Measurements from ENCODE around the gene MVB12A. TPM values are rescaled to one million over a fixed set of nuclear protein-coding genes. Genes with fewer than 3 reads are reported as not detected.

MVB12A gene
- total and polyA plus RNA-seq, 2 of the 8 experiments (the other 6 are each of a cell fraction or from before 2014, with no cell fraction given) = 37.9 to 76.6 TPM

GRCh38 chr19:17473041-17473440 lies 53.2 kb downstream of the MVB12A start (continued):
- TF ChIP-seq CHD7 (IDR thresholded peaks at IDR 0.05; ENCODE audit: insufficient replicate concordance, low read length) (no peak), CBX5 (IDR thresholded peaks at IDR 0.05; ENCODE audit: low read depth, low read length) (no peak), SIX5 (IDR thresholded peaks at IDR 0.05; ENCODE audit: low read depth, low read length) (no peak), CEBPB (IDR thresholded peaks at IDR 0.05; ENCODE audit: low read depth, low read length) (no peak), RBBP5 (IDR thresholded peaks at IDR 0.05; ENCODE audit: borderline replicate concordance, low read depth, low read length) (no peak), POLR2AphosphoS5 (IDR thresholded peaks at IDR 0.05; ENCODE audit: low read depth, low read length) (no peak), ATF3 (IDR thresholded peaks at IDR 0.05; ENCODE audit: insufficient read depth, low read depth, low read length) (no peak), NANOG (IDR thresholded peaks at IDR 0.05; ENCODE audit: insufficient read depth, low read depth, low read length, poor library complexity, severe bottlenecking) (no peak), RFX5 (IDR thresholded peaks at IDR 0.05; ENCODE audit: borderline replicate concordance, low read depth, low read length) (no peak), HDAC6 (IDR thresholded peaks at IDR 0.05; ENCODE audit: low read depth, low read length) (no peak), TCF12 (IDR thresholded peaks at IDR 0.05; ENCODE audit: low read depth, low read length) (no peak), ZNF274 (IDR thresholded peaks at IDR 0.05; ENCODE audit: borderline replicate concordance, extremely low read depth, low read length) (no peak)
